ENCODE results near the gene KIF9.
"Not testable (repeated sequence)": the region's sequence is repeated elsewhere in the genome, so short reads cannot be mapped to it uniquely, and the experiment has no call there.

Gene KIF9

DNA sequence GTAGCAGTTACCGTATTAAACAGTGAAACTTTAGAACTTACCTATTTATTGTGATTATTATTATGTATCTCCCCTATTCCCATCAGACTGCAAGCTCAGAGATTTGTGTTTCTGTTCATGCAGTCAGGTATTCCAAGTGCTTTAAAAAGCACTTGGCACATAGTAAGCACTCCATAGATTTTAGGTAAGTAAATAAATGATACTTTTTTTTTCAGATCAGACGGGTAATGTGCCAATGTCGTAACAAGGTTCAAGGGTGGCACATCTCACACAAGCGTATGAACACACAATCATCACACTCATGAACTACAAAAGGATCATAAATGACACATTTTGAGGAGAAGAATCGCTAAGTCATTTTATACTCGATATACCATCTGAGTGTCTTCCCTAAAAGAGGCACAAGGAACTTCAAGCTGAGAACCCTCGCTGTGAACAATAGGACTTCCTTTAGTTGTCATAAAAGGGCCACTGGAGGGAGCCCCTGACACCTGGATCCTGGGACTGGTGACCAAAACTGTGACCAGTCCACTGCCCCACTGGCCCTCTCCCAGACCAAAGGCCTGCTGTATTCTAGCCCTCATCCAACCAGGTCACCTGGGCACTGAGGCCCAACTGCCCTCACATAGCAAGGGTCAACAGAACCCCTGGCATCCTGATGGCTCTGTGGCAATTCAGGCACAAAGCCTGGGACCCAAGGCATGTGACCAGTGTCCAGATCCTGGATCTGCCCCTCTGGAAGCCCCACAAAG lies 32.1 kb downstream of the KIF9 start:
- no peak for DNase-seq

DNA sequence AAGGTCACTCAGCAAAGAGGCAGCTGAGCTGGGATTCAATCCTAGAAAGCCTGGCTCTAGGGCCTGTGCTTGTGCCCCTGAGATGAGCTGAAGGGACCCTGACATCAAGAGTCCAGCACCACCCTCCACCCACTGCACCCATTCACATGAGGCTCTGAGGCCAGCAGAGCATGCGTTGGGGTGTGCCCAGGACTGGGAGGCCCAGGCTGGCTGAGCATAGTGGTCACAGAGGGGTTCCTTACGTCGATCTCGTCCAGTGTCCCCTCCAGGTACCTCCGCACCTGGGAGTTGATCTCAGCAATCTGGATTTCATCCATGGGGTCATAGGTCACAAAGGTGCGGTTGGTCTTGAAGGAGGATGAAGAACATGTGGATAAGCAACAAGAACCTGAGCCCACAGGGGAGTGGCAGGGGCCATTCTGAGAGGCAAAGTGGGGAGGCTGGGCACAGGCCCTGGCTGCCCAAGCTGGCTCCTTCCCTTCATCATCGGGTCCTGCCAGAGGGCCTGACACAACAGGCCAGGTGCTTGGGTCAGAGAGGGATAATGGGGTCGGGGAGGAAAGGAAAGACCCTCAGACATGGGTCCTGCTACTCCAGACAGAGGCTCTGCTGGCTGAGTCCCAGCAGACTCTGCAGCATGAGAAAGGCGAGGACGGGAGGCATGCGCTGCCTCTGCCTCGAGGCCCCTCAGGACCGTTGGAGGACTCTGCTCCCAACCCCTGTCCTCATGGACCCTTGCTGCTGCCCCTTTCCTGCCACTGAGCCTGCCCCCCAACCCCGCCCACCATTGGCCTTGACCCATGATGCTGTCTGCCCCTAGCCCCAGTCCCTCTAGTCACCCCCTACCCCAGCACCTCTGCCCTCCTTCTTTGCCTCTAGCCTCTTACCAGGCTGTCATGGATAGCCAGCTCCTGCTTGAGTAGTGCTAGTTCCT lies 35.2 kb downstream of the KIF9 start:
- DNase-seq: no peak

DNA sequence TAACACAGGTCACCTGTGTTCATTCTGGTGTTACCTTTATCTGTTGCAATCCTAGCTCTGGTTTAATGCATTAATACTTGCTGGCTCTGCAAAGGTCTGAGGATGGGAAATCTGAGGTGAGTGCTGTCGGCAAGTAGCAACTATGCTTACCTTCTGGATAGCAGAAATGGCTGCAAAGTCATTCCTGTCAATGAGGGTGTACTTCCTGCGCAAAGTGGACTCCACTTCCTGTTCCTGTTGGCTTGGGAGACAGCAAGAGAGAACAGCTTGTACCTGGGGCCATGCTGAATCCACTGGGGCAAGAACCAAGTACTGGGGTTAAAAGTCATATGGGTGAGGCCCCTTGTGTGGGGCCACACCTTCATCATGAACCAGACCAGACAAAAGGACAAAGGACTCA lies 37.3 kb downstream of the KIF9 start:
- DNase-seq: no peak

DNA sequence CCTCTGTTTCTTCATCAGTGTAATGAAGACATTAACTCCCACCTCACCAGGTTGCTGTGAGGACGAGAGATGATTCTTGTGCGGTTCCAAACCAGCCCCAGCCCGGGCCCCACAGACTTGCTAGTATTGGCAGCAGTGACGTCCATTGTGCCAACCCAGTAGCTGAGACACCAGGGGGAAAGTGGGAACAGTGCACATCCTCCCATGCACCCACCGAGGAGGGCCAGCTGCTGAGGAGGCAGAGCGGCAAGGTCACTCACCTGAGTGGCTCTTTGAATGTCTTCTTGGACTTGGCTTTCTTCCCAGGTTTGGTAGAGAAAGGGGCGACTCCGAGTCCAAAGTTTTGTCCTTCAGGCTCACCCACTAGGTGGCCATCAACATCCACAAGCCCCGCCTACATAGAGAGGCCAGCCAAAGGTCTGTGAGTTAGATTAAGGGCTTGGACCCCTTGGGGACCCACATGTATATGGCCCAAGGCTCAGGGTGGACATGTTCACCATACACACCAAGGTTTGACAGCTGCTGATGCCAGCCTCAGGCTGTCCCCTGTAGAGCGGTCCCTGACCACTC lies 38.0 kb downstream of the KIF9 start:
- DNase-seq: no peak

DNA sequence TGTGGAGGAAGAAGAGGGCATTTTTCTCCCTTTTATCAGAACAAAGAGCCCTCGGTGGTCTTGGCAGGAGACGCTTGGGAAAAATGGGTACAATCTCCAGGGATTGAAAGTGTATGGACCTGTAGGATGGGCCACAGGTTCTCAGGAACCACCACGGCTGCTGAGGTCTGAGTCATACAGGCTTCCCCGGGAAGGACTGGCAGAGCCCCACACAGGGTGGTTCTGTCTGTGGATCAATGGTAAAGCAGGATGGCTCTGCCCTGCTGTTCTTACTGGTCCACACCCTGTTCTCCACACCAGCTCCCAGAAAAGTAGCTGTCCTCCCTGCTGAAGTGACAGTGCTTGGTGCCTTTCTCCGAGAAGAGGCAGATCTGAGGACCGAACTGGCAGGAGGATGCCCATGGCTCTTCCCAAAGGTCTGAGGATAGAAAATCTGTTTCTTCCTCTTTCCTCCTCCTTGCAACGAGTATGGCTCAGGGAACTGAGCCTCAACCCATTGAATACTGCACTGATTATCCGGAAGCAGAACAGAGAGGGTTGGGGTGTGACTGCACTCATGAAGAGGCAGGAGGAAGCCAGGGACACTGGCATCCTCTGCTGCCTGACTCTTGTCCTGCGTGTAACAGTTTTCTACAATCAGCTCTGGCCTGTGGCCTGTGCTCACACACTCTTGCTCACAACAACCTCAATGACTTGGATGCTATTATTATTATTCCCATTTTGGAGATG lies 39.0 kb downstream of the KIF9 start:
- no peak for DNase-seq

DNA sequence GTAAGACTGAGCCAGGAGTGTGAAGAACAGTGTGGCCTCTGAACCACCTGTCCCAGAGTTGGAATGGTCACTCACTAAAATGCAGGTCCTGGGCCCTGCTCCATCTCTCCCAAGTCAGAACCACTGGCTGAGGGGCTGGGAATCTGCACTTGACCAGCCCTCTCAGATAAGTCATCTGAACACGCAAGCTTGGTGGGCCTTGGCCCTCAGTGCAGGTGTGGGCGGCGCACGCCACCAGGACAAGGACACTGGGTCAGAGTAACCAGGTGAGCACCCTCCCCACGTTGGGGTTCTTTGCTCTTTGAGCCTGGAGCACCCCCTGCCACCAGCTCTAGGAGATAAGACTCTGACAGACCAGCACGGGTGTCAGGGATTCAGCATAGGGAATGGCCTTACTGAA lies 42.7 kb downstream of the KIF9 start:
- DNase-seq: no peak

DNA sequence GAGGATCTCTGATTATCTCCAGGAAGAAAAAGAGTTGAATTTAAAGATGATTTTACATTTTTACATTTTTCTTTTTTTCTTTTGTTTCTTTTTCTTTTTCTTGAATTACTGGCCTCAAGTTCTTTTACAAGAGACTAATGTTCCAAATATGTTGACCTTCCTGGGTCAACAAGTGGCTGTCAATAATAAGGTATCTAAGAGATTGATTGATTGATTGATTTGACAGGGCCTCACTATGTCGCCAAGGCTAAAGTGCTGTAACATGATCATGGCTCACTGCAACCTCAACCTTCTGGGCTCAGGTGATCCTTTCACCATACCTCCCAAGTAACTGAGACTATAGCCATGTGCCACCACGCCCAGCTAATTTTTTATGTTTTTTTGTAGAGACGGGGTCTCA lies 44.6 kb downstream of the KIF9 start:
- DNase-seq: no peak

DNA sequence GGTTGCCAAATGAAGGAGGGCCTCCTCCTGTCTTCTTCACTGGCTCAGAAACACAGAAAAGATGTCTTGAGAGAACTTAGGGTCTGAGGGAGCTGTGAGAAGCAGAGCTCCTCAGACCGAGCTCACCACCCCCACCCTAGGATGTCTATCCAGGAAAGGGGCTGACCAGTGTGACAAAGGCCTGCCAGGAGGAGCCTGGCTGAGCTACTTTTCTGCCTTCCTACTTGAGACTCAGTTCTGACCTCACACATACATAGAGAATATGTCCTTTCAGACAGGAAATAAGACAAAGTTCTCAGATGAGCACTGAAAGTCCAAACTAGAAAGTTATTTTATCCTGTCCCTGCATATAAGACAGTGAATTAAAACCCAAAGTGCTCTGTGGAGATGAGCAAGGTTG lies 54.5 kb downstream of the KIF9 start:
- DNase-seq: no peak

DNA sequence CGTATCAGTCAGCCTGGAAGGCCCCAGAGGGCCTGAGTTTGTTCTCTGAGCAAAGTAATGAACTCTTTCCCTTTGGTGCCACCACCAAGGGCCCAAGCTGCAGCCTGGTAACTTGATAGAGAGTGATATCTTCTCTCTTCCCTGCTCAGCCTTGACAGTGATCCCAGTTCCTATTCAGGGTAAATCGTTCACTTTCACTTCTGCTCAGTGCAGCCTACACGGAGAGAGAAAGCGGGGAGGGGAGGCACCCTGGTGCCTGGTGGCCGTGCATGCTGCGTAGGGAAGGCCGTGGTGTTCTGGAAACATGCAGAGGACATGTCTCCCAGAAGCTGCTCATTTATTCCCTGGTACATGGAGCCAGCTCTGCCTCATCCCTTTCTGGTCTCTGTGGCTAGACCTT lies 54.9 kb downstream of the KIF9 start:
- DNase-seq: no peak

DNA sequence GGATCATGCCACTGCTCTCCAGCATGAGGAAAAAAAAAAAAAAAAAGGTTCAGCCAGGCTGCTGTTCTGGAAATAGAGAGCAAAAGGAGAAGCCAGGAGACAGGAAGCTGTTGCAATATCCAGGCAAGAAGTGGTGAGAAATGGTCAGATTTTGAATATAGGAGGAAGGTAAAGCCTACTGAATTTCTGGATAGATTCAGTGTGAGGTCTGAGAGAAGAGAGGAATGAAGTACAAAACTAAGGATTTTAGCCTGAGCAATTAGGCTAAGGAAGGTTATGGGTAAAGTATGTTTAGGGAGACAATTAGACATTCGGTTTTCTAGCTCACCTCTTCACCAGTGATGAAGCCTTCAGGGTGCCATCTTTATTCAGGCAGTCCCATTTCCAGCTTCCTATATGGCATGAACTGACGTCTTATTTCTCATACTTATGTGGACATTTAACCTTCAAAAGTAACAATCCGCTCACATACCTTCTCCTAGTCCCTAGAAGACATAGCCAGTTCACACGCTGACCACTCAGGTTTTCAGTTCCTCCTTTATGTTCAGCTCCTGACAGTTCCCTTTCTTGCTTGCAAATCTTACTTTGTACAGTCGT lies 57.2 kb downstream of the KIF9 start:
- DNase-seq: no peak

DNA sequence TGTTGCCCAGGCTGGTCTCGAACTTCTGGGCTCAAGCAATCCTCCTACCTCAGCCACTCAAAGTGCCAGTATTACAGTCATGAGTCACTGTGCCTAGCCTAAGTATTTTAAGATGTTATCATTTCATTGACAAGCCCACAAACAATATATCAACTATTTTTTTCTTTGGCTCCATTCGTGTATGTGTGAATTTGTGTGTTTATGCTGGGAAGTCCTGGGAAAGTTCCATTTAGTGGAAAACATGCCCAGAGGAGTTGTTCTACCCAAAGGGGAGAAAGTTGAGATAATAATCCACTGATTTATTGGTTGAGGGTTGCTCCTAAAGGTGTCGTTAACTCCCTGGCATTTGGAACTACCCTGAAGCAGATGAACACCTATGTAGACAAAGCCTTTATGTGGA lies 58.8 kb downstream of the KIF9 start:
- no peak for DNase-seq

DNA sequence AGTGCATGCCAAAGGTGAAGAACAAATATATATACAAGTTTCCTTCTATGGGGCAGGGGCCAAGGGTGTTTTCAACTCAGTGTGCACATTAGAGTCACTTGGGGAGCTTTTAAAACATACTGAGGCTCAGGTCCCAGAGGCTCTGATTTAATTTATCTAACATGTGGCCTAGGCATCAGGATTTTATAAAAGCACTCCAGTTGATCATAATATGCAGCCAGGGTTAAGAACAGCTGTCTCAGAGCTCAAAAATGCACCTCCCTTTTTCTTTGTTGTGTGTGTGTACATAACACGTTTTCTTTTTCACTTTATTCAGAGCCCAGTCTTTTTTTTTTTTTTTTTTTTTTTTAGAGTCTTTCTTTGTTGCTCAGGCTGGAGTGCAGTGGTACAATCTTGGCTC lies 60.8 kb downstream of the KIF9 start:
- DNase-seq: no peak

DNA sequence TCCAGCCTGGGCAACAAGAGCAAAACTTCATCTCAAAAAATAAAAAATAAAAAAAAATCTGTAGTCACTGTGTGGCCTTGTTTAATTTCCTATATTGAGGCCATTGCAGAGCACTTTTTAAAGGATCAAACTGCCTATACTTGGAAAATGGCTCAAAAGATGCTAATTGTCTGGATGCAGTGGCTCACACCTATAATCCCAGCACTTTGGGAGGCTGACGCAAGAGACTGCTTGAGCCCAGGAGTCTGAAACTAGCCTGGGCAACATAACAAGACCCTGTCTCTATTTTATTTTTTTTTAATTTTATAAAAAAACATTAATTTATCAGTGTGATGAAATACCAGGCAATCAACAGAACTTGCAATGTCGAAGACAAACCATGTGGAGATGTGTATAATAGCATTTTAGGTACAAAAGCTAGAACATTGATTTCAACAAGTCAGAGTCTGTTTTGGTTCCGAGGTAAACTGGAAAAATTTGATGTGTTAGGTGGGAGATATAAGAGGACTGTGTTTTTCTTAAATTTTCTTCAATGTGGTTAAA lies 71.7 kb downstream of the KIF9 start:
- no peak for DNase-seq

DNA sequence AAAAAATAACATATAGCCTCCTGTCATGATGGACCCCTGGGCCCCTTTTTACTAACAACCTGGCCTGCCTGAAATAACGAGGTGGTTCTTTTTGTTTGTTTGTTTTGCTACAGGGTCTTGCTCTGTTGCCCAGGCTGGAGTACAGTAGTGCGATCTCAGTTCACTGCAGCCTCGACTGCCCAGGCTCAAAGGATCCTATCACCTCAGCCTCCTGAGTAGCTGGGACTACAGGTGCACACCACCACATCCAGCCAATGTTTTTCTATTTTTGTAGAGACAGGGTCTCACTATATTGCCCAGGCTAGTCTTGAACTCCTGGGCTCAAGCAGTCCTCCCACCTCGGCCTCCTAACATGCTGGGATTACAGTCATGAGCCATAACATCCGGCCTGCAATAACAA lies 76.6 kb downstream of the KIF9 start:
- not testable (repeated sequence) for DNase-seq

DNA sequence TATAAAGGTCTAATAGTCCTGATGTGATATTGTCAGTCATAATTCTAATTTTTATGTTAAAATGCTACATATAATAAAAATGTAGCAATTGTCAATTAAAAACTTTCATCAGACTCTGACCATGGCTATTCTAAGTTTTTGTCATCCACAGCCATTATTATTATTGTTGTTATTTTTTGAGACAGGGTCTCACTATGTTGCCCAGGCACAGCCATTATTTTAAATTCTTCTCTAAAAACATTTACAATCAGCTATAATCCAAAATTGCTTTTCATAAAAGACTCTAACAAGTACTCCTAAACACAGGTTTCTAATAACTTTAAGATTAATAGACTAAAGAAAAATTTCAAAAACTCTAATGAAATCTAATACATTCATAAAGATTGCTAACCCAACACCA lies 77.7 kb downstream of the KIF9 start:
- no peak for DNase-seq

DNA sequence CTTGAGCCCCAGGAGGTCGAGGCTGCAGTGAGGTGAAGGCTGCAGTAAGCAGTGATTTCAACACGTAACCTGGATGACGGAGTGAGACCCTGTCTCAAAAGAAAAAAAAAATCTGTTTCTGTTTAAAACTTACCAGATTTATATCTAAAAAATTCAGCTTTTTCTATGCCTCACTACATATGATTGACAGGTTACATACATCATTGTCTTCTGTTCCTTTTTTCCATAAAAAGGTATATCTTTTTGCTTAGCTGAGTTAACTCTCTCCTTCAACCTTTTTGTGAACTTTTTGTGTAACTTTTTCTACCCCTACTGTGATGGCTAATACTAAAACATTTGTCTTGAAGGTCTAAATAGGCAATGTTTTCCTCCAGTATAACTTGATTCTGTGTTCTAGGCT lies 80.1 kb downstream of the KIF9 start:
- no peak for DNase-seq

DNA sequence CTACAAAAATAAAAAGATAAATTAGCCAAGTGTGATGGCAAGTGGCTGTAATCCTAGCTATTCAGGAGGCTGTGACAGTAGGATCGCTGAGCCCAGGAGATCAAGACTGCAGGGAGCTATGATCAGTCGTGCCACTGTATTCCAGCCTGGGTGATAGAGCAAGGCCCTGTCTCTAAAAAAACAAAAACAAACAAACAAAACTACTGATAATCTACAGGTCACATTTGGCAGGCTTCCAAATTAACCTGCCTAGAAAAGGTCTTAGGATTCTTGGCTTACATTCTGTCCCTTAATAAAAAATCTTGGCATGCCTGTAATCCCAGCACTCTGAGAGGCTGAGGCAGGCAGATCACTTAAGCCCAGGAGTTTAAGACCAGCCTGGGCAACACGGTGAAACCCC lies 85.3 kb downstream of the KIF9 start:
- DNase-seq: no peak

DNA sequence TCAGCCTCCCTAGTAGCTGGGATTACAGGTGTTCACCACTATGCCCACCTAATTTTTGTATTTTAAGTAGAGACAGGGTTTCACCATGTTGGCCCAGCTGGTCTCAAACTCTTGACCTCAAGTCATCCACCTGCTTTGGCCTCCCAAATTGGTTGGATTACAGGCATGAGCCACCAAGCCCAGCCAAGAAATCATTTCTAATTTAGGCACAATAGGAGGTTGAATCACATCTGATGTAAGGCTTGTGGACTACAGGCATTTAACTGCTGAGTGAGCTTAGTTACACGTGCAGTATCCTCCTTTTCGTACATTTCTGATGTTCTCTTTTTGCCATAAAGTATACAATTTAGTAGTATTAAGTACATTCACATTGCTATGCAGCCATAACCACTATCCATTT lies 87.6 kb downstream of the KIF9 start:
- no peak for DNase-seq

DNA sequence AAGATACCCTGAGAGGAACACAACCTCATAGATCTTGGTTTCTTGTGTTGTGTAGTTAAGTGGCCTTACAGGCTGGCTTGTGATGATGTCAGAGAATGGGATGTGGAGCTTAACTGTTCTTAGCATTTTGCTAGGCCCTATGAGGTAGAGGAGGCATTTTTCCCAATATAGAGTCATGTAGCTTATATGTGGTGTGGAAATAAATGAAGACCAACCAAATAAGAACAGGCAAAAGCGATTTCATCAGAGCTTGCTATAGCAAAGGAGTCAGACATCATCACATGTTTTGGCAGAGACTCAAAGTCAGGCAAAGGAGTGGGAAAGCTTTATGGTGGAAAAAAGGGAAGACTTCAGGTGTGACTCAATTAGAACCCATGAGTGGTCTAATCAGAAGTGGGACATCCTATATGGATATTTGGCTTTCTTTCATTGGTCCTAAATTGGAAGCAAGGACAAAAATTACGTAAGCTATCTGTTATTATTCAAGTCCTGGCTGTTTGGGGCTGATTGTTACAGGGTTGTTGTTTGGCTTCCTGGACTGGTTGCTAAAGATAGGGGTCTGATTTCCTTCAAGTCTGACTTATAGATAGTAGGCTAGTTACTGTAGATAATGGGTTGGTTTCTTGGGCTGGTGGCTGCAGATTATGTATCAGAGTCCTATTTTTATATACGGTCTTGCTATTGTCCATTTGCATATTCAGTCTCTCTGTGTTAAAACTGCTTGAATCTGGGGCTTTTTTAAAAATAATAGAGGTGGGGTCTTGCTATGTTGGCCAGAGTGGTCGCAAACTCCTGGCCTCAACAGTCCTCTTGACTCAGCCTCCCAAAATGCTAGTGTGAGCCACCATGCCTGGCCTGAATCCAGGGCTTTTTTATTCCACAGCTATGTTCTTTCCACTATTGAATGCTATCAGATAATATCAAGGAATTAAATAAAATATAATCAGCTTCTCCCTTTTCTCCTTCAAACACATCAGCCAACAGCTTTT lies 88.4 kb downstream of the KIF9 start:
- no peak for DNase-seq

DNA sequence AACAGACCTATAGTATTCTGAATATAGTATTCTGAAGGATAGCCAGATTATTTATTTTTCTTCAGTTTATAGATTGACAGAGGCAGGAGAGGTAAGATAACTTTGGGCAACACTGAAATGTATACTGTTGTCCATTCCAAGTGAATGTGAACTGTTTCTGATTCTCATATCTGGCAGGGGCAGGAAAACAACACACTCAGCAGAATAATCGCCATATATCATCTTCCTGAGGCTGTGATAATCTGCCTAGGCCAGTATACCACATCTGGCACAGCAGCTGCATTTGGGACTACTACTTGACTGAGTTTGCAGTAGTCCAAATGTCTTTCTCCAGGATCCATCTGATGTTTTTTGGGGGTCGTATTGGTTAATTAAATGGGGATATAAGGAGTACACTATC lies 96.3 kb downstream of the KIF9 start:
- no peak for DNase-seq

DNA sequence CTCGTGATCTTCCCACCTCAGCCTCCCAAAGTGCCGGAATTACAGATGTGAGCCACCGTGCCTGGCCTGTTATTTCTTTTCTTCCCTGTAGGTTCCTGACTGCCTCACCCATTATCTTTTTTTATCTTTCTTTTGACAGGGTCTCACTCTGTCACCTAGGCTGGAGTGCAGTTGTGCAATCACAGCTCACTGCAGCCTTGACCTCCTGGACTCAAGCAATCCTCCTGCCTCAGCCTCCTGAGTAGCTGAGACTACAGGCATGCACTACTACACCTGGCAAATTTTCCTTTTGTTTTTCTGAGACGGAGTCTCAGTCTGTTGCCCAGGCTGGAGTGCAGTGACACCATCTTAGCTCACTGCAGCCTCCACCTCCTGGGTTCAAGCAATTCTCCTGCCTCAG lies 100.9 kb downstream of the KIF9 start:
- DNase-seq: not testable (repeated sequence)
